Progenitor cell of endocrine pancreas (in vitro differentiated cells): Measurements from ENCODE around the gene FBXO36. TPM values are rescaled to one million over a fixed set of nuclear protein-coding genes. Genes with fewer than 3 reads are reported as not detected.
"Not testable (repeated sequence)": the region's sequence is repeated elsewhere in the genome, so short reads cannot be mapped to it uniquely, and the experiment has no call there.

Experiments used
- DNase-seq: peaks from one replicate; pipeline ENCODE4 v3.0.0; 2021; ENCODE audit warnings: low spot score; ENCODE audit not compliant: unreplicated experiment
- H3K27ac Mint-ChIP-seq: 2 replicates; pipeline ENCODE4 v1.8.0; 2021; ENCODE audit warnings: mild to moderate bottlenecking, moderate library complexity, mixed read lengths
- H3K27me3 Mint-ChIP-seq: 2 replicates; pipeline ENCODE4 v1.8.0; 2021; ENCODE audit warnings: mixed read lengths
- H3K36me3 Mint-ChIP-seq: 2 replicates; pipeline ENCODE4 v1.8.0; 2022; ENCODE audit warnings: mixed read lengths; ENCODE audit not compliant: insufficient read depth
- H3K4me1 Mint-ChIP-seq: 2 replicates; pipeline ENCODE4 v1.8.0; 2021; ENCODE audit warnings: low read depth, mixed read lengths
- H3K4me3 Mint-ChIP-seq: 2 replicates; pipeline ENCODE4 v1.8.0; 2021; ENCODE audit warnings: low read depth, mild to moderate bottlenecking, moderate library complexity, mixed read lengths
- H3K9me3 Mint-ChIP-seq: 2 replicates; pipeline ENCODE4 v1.8.0; 2021; ENCODE audit warnings: low read depth, mixed read lengths
- total RNA-seq: library from RNA; stranded (reverse); gene quantifications from 2 replicates; pipeline ENCODE4 v1.2.1, GENCODE V29; 2021
- TF ChIP-seq, protein P1 (sequence below): fragments of 200-600 bp; sonication (generic); IDR thresholded peaks from one replicate; pipeline ENCODE4 v1.5.0; 2021; ENCODE audit warnings: antibody characterized with exemption, mild to moderate bottlenecking; ENCODE audit not compliant: unreplicated experiment

FBXO36 gene
- total RNA-seq, 1 donor from 2014 or later, result 4.0 TPM

DNA sequence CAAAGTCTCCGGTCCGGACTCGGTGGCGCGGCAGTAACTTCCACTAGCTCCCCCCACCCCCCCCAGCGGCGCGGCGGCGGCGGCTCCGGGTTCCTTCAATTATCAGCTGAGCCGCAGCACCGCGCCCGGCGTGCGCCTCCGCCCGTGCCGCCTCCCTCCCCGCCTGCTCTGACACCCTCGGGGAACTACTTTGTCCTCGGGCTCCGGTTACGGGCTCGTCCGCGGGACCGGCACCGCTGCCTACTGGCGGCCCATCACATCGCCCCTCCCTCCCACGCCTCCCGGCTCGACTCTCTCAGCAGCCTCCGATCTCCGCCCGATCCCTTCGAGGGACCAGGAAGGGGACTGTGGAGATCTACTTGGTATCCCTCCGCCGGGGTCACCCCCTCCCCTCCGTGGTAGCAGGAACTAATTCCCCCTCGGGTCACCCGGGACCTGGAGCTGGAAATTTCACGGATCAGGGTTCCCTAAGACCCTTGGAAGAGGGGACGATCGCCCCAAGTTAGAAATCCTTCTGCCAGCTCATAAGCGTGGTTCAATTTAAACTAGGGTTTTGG lies 333 bp upstream of the FBXO36 start, which contains the start of gene TRIP12:
Gene TRIP12 (minus strand): TSS at position 118 of the 557 bp plus-strand sequence. CDS start 41,930 bp downstream, outside the sequence.
- H3K27ac Mint-ChIP-seq, result peak within 1 kb of the TSS; percentile 99
- H3K4me3 Mint-ChIP-seq, result peak within 1 kb of the TSS; percentile 99
- H3K27me3 Mint-ChIP-seq, result no peaks in the 10 kb centered on the region
- peak; percentile 86 for DNase-seq
- H3K4me1 Mint-ChIP-seq, result peaks cover 14% of the 10 kb centered on the region
- no peaks in the 10 kb centered on the region for H3K9me3 Mint-ChIP-seq
- TF ChIP-seq, protein P1, sequence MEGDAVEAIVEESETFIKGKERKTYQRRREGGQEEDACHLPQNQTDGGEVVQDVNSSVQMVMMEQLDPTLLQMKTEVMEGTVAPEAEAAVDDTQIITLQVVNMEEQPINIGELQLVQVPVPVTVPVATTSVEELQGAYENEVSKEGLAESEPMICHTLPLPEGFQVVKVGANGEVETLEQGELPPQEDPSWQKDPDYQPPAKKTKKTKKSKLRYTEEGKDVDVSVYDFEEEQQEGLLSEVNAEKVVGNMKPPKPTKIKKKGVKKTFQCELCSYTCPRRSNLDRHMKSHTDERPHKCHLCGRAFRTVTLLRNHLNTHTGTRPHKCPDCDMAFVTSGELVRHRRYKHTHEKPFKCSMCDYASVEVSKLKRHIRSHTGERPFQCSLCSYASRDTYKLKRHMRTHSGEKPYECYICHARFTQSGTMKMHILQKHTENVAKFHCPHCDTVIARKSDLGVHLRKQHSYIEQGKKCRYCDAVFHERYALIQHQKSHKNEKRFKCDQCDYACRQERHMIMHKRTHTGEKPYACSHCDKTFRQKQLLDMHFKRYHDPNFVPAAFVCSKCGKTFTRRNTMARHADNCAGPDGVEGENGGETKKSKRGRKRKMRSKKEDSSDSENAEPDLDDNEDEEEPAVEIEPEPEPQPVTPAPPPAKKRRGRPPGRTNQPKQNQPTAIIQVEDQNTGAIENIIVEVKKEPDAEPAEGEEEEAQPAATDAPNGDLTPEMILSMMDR, result no peak
- H3K36me3 Mint-ChIP-seq, result peaks cover 7% of the 10 kb centered on the region

DNA sequence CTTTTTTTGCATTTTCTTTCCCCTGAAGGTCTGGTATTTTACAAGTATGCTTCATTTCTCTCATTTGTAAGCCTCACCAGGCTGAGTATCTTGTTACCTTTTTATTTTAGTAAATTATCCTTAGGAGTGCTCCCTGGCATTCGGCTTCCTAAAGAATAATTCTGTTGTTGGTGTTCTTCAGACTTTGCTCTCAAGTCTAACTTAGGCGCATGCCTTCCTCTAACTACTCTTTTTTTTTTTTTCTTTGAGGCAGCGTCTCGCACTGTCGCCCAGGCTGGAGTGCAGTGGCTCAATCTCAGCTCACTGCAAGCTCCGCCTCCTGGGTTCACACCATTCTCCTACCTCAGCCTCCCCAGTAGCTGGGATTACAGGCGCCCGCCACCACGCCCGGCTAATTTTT lies 2.2 kb downstream of the FBXO36 start:
- H3K27me3 Mint-ChIP-seq, DNase-seq, H3K36me3 Mint-ChIP-seq, H3K9me3 Mint-ChIP-seq: not testable (repeated sequence)
- Mint-ChIP-seq H3K4me1 (peaks cover 13% of the 10 kb centered on the region), H3K27ac (peak overlapping the region; percentile 33), H3K4me3 (peak overlapping the region; percentile 45)

DNA sequence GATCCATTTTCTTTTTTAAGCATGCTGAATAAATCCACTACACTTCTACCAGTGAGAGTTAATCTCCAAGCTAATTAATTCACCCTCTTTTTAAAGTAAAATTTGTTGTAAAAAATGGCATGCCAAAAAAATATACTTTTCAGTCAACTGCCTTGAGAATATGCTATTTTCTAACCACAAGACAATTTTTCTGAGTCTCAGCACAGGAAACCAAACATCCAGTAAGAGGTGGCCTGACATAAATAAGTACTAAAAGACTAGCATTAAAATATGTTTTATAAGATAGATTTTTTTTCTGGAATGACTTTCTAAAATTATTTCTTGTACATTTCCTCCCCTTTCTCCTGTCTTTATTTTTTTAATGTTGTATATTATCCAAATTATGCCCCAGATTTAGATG lies 2.9 kb downstream of the FBXO36 start:
- Mint-ChIP-seq H3K4me1 (peaks cover 7% of the 10 kb centered on the region), H3K36me3 (no peaks in the 10 kb centered on the region), H3K9me3 (no peaks in the 10 kb centered on the region), H3K4me3 (no peak overlapping the region), H3K27ac (no peak overlapping the region), H3K27me3 (no peaks in the 10 kb centered on the region)
- no peak for DNase-seq
- TF ChIP-seq, protein P1, result no peak

DNA sequence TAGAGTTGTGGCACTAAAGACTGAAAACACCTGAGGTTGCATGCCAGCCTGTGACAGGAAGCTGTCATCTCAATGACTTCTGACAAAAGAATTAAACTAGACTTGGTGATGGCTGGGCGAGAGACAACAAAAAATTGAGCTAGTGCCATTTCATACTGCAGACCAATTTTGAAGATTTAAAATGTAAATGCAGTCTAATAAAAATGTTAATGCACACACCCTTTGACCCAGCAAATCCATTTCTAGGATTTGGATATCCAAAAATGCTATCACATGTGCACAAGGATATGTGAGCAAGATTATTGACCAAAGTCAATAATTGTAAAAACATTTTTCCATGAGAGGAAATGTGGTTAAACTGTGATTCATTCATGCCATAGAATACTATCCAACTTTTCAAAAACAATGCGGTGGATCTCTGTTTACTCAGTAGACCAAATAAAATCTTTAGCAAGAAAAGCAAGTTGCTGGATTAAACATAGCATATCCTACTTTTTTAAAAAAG lies 5.6 kb downstream of the FBXO36 start:
- no peaks in the 10 kb centered on the region for H3K36me3 Mint-ChIP-seq
- DNase-seq, result no peak
- peaks cover 4% of the 10 kb centered on the region for H3K4me1 Mint-ChIP-seq
- H3K27me3 Mint-ChIP-seq, result no peaks in the 10 kb centered on the region
- no peak overlapping the region for H3K4me3 Mint-ChIP-seq
- TF ChIP-seq, protein P1, result no peak
- no peaks in the 10 kb centered on the region for H3K9me3 Mint-ChIP-seq
- H3K27ac Mint-ChIP-seq, result no peak overlapping the region

DNA sequence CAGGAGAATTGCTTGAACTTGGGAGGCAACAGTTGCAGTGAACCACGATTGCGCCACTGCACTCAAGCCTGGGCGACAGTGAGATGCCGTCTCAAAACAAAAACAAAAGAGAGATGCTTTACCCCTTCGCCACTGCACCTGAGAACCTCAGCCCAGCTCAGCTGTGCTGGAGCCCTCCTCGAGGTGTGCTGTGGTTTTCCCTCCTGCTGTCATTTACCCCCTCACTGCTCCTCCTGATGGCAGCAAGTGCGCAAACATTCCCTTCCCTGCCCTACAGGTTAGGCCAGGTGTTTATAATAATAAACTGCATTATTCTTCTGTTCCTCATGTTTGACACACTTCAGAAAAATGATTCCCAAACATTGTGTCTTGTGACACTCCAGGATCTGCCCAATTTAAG lies 8.4 kb downstream of the FBXO36 start:
- H3K27me3 Mint-ChIP-seq, result no peaks in the 10 kb centered on the region
- peaks cover 3% of the 10 kb centered on the region for H3K4me1 Mint-ChIP-seq
- H3K27ac Mint-ChIP-seq, result no peak overlapping the region
- H3K4me3 Mint-ChIP-seq, result no peak overlapping the region
- DNase-seq, result no peak
- TF ChIP-seq, protein P1, result no peak
- peaks cover 3% of the 10 kb centered on the region for H3K9me3 Mint-ChIP-seq
- peaks cover 6% of the 10 kb centered on the region for H3K36me3 Mint-ChIP-seq

DNA sequence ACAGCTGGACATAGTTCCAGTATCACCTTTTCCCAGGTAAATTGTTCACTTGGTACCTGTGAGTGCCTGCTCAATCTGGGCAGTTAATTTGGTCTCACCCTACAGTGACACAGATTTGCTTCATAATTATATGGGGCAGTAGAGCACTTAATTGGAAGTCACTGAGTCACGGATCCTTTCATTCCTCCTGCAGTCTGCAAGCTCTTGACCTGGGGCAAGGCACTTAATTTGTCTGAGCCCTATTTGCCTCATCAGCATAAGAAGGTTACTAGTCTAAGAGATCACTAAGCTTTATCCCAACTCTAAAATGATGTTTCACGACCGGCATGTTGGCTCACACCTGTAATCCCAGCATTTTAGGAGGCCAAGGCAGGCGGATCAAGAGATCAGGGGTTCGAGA lies 8.9 kb downstream of the FBXO36 start:
- Mint-ChIP-seq H3K9me3 (peaks cover 3% of the 10 kb centered on the region), H3K27me3 (no peaks in the 10 kb centered on the region), H3K4me1 (peaks cover 3% of the 10 kb centered on the region), H3K27ac (no peak overlapping the region), H3K36me3 (peaks cover 9% of the 10 kb centered on the region), H3K4me3 (no peak overlapping the region)
- TF ChIP-seq, protein P1, result no peak
- no peak for DNase-seq
